C4-2B (cell line): ENCODE measurements around the gene PLCG1.

Source experiments
- CTCF ChIP-seq: fragments of 450-650 bp; conservative IDR thresholded peaks from 2 replicates; pipeline ENCODE4 v1.5.1; 2017; ENCODE audit warnings: mild to moderate bottlenecking
- ZFX ChIP-seq: fragments of 450-650 bp; IDR thresholded peaks from 2 replicates; pipeline ENCODE4 v1.6.1; 2017

- no peak for TF ChIP-seq CTCF
- TF ChIP-seq ZFX = no peak
These were observed 13.7 kb upstream of the PLCG1 start for GRCh38 chr20:41123631-41124030.
